NCI-H446 treated with DMSO at 0.1 percent for 48 hours (cell line): ENCODE data around the gene PSG1.
"Not testable (repeated sequence)": the region's sequence is repeated elsewhere in the genome, so short reads cannot be mapped to it uniquely, and the experiment has no call there.

Experiments
- DNase-seq: peaks from one replicate; lab custom pipeline; 2025; lab: John Stamatoyannopoulos, UW

PSG1 gene

GRCh38 chr19:42879613-42880012 lies at the start of gene PSG1:
Gene PSG1, minus strand, starts transcription at chr19:42879713. Its CDS starts 132 bp downstream, at chr19:42879581.
- DNase-seq: no peak

GRCh38 chr19:42928896-42929295 lies 49.4 kb upstream of the PSG1 start:
- no peak for DNase-seq

DNA sequence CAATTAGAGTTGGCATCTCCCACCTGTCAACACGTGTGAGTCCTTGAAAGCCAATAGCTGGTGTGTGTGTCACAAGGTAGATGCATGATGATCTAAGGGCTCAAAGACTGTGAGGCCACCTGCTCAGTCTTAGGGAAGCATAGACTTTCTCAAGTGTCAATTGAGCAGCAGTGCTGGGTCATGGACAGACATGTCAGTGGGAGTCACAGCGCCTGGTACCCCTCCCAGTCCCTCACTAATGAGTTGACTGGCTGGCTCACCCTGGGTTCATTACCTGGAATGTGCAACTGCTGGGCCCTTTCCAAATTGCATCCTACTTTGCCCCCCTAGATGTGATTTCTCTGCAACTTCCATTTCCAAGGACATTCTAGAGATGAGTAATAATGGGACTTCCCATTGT lies 47.3 kb upstream of the PSG1 start:
- no peak for DNase-seq

DNA sequence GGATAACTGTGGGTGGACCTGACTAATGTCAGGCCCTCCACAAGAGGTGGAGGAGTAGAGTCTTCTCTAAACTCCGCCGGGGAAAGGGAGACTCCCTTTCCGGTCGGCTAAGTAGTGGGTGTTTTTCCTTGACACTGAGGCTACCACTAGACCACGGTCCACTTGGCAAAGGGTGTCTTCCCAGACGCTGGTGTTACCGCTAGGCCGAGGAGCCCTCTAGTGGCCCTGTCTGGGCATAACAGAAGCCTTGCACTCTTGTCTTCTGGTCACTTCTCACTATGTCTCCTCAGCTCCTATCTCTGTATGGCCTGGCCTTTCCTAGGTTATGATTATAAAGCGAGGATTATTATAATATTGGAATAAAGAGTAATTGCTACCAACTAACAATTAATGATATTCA lies 43.6 kb upstream of the PSG1 start:
- DNase-seq: not testable (repeated sequence)

- not testable (repeated sequence) for DNase-seq
Observed at GRCh38 chr19:42920971-42921370, 41.5 kb upstream of the PSG1 start.

GRCh38 chr19:42919757-42920079 lies 40.2 kb upstream of the PSG1 start:
- no peak for DNase-seq

DNA sequence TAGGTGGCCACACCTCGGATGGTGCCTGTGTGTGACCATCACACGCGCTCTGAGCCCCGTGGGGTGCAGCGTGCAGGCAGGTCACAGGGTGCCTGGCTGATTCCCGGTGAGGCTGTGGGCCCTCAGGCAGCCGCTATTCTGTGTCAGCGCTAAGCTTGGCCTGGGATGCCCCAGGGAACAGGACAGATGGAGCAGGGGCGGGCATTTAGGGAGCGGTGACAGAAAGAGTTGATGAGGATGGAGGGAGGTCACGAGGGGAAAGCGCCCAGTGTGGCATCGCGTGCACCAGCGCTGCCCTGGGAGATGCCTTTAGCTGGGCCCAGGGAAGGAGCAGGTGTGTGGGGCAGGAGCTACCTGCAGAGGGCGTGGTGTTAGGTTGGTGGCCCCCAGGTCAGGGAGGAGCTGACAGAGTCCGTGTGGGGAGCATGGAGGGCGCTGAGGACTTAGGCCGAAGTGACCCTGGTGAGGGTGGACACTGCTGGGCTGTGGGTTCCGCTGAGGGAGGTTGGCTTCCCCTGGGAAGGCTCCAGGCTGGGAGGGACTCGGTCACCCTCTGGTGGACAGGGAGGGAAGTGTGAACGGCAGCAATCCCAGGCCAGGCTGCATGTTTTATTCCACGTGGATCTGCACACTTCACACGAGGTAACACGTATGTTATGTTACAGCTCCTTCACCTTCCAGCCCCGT lies 39.7 kb upstream of the PSG1 start:
- DNase-seq: not testable (repeated sequence)

- not testable (repeated sequence) for DNase-seq
Observed at GRCh38 chr19:42918377-42919069, 39.0 kb upstream of the PSG1 start.

- DNase-seq: not testable (repeated sequence)
Observed at GRCh38 chr19:42917634-42918033, 38.1 kb upstream of the PSG1 start, which contains the start of gene PSG6. Gene PSG6, minus strand, starts transcription at chr19:42917894. Its CDS starts 102 bp downstream, at chr19:42917792.

DNA sequence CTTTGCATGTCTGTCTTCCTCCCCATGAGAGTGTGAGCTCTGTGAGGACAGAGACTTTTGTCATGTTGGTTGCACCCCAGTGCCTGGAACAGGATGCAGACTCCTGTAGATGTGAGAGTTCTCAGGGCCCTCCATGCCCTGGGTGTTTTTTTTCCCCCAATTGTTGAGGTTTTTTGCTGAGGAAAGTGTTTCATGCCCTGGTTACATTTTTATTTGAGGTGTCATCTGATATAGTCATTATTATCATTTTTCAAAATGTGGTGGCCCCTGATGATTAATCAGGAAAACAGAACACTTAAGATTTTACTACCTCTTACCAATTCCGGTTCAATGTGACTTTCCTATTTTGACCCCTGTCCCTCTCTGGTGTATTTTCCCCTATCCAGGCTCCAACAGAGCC lies 37.4 kb upstream of the PSG1 start:
- not testable (repeated sequence) for DNase-seq

DNA sequence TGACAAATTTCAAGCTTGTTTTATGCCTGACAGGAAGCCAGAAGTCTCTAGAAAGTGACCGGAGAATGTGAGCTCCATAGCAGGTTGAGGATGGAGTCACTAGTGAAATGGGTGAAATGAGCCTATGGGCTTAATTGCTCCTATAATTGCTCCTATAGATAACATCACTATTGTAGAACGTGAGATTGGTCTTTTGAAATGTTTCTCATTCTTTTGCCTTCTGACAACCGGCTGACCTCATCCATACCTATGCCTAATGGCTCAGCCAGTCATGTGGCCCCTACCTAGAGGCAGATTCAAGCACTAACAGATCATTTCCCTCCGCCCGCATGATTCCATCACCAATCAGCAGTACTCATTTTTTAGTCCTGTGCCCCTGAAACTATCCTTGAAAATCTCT lies 34.0 kb upstream of the PSG1 start:
- not testable (repeated sequence) for DNase-seq

DNA sequence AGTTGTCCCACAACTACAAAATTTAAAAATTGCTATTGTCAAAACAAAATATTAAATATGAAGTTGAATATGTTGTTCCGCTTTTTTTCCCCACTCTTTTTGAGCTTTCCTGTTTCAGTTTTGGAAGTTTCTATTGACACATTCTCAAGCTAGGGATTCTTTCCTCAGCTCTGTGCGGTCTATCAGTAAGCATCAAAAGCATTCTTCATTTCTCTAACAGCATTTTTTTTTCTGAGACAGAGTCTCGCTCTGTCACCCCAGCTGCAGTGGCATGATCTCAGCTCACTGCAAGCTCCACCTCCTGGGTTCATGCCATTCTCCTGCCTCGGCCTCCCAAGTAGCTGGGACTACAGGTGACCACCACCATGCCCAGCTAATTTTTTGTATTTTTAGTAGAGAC lies 33.4 kb upstream of the PSG1 start:
- not testable (repeated sequence) for DNase-seq

DNA sequence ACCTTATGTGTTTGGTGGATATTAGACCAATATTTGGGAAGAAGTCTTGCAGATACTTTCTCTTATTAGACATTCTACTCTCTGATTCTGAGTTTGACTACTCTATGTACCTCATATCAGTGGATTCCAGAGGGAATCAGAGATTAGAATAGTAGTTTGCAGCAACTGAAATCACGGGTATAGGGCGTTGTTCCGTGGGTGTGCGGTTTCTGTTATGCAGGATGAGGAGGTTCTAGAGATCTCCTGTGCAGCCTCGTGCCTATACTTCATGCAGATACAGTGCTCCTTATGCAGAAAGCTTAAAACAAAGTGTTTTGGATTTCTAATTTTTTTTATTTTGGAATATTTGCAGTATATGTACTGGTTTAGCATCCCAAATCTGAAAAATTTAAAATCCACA lies 32.2 kb upstream of the PSG1 start:
- DNase-seq: not testable (repeated sequence)

DNA sequence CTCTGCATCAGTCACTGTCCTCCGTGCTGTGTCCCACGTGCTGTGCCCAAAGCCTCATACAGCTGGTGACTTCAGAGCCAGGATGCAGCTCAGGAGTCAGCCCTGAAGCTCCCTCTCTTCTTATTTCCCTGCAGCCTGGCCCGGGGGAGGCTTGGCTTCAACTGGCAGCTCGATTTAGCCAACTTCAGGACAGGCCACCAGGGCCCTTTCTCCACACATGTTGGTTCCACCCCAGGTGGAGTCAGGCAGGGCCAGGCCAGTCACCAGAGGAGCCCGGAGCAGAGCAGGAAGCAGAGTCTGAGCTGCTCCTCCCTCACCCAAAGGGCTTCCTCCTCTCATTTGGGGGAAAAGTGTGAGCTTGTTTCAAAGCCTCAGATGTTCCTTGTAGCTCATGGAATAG lies 26.6 kb upstream of the PSG1 start:
- DNase-seq: not testable (repeated sequence)

GRCh38 chr19:42900561-42900960 lies 21.0 kb upstream of the PSG1 start:
- not testable (repeated sequence) for DNase-seq

- not testable (repeated sequence) for DNase-seq
Observed at GRCh38 chr19:42899674-42900073, 20.2 kb upstream of the PSG1 start.

GRCh38 chr19:42899110-42899509 lies 19.6 kb upstream of the PSG1 start:
- not testable (repeated sequence) for DNase-seq

GRCh38 chr19:42898656-42899055 lies 19.1 kb upstream of the PSG1 start:
- not testable (repeated sequence) for DNase-seq

DNA sequence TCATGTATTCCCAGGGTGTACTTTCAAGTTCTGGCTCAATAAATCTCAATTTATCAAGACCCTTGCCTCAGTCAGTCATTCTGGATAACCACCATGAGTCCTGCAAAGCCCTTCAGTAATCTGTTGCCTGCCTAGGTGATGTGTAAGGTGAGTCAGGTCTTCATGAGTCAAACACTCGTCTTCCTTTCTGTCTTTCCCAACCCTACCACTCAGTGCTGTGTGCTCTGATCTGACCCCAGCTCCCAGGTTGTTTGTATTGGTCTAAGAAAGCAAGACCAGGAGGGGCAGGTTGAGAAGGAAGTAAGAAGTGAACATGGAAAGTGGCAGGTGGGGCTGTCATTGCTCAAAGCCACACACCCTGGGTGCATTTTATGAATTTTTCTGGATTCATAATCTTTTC lies 18.2 kb upstream of the PSG1 start:
- not testable (repeated sequence) for DNase-seq

GRCh38 chr19:42890446-42890845 lies 10.9 kb upstream of the PSG1 start:
- DNase-seq: not testable (repeated sequence)

- DNase-seq: not testable (repeated sequence)
Observed at GRCh38 chr19:42887876-42888445, 8.4 kb upstream of the PSG1 start.

GRCh38 chr19:42882730-42883129 lies 3.2 kb upstream of the PSG1 start:
- DNase-seq: not testable (repeated sequence)

GRCh38 chr19:42882010-42882409 lies 2.5 kb upstream of the PSG1 start:
- not testable (repeated sequence) for DNase-seq
